Subcutaneous abdominal adipose tissue (tissue), 5 donors: ENCODE data around the gene IER3IP1.

ENCODE experiments used
- H3K27ac ChIP-seq: one replicate; pipeline ENCODE4 v1.7.0; 2013; ENCODE audit warnings: low read depth, mild to moderate bottlenecking, inconsistent platforms, low read length, moderate library complexity
- H3K27me3 ChIP-seq, 5 donors: one replicate each; pipeline ENCODE4 v1.7.0; 2013; ENCODE audit warnings: low read length in 5 of 5, inconsistent platforms in 1 of 5; ENCODE audit not compliant: control insufficient read depth in 5 of 5, insufficient read depth in 4 of 5
- H3K36me3 ChIP-seq, 5 donors: one replicate each; pipeline ENCODE4 v1.7.0; 2013; ENCODE audit warnings: low read length in 5 of 5; ENCODE audit not compliant: control insufficient read depth in 5 of 5, insufficient read depth in 5 of 5
- H3K4me1 ChIP-seq, 5 donors: one replicate each; pipeline ENCODE4 v1.7.0; 2013; ENCODE audit warnings: low read length in 5 of 5, mild to moderate bottlenecking in 3 of 5, moderate library complexity in 1 of 5; ENCODE audit not compliant: control insufficient read depth in 5 of 5, insufficient read depth in 5 of 5
- H3K4me3 ChIP-seq, 5 donors: one replicate each; pipeline ENCODE4 v1.7.0; 2013; ENCODE audit warnings: low read length in 5 of 5, low read depth in 1 of 5
- H3K9ac ChIP-seq, 5 donors: one replicate each; pipeline ENCODE4 v1.7.0; 2013; ENCODE audit warnings: low read length in 5 of 5, mild to moderate bottlenecking in 4 of 5, moderate library complexity in 3 of 5
- H3K9me3 ChIP-seq, 5 donors: one replicate each; pipeline ENCODE4 v1.7.0; 2013; ENCODE audit warnings: low read length in 5 of 5; ENCODE audit not compliant: control insufficient read depth in 5 of 5
- donor health status: healthy.
- donor health status: healthy.
- donor health status: healthy.
- donor health status: healthy.
- donor health status: healthy.

Gene IER3IP1

GRCh38 chr18:47143153-47143552 is 33.0 kb downstream of the IER3IP1 start:
- Histone ChIP-seq H3K9me3 (no peaks in the 10 kb centered on the region), H3K27me3 (no peaks in the 10 kb centered on the region), H3K4me3 (no peak overlapping the region), H3K9ac (no peak overlapping the region), H3K4me1 (no peaks in the 10 kb centered on the region), H3K36me3 (no peaks in the 10 kb centered on the region), H3K27ac (no peak overlapping the region)

DNA sequence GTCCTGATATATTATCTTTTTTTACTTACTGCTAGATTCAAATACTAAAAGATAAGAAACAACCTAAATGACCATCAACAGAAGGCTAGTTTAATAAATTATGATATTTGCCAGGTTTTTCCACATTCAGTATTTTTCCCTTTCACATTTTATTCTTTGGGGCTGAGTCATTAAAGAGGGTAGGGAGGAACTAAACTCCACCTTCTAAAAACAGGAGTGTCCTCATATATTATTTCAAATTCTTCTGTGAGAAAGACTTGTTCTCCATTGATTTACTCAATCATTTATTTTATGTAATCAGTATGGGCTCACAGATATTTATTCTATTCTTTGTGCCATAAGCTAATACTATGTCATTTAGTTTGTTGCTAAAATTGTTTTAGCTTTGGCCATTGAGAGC is 34.9 kb downstream of the IER3IP1 start:
- no peaks in the 10 kb centered on the region for H3K9me3 ChIP-seq
- no peak overlapping the region for H3K27ac ChIP-seq
- H3K27me3 ChIP-seq, result no peaks in the 10 kb centered on the region
- no peak overlapping the region for H3K4me3 ChIP-seq
- no peak overlapping the region for H3K9ac ChIP-seq
- H3K36me3 ChIP-seq, result peaks cover 0 to 5% (median 0%) of the 10 kb centered on the region in 5 donors
- H3K4me1 ChIP-seq, result no peaks in the 10 kb centered on the region

DNA sequence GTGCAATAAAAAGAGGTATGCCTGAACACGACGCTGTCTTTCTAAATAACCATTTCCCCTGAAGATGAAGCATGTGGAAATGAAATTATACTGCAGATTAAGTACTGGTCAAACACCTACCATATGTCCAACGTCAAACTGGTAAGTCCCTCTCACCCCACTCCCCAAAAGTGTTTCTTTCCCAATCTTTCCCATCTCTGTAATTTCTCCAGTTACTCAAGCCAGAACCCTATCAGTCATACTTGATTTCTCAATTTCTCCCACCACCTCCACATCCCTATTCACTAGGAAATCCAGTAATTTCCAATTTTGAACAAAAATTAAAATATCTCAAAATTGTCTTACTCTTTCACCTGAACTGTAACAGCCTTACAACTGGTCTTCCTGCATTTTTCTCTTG is 55.0 kb downstream of the IER3IP1 start:
- H3K36me3 ChIP-seq, result peaks cover 6 to 24% (median 15%) of the 10 kb centered on the region in 5 donors
- H3K9ac ChIP-seq, result no peak overlapping the region
- H3K9me3 ChIP-seq, result no peaks in the 10 kb centered on the region
- H3K27me3 ChIP-seq, result no peaks in the 10 kb centered on the region
- no peak overlapping the region for H3K4me3 ChIP-seq
- H3K4me1 ChIP-seq, result no peaks in the 10 kb centered on the region
- H3K27ac ChIP-seq, result no peak overlapping the region

GRCh38 chr18:47120428-47120827 is 55.7 kb downstream of the IER3IP1 start:
- H3K9ac ChIP-seq, result no peak overlapping the region
- H3K9me3 ChIP-seq, result no peaks in the 10 kb centered on the region
- no peaks in the 10 kb centered on the region for H3K27me3 ChIP-seq
- no peak overlapping the region for H3K4me3 ChIP-seq
- H3K4me1 ChIP-seq, result no peaks in the 10 kb centered on the region
- no peak overlapping the region for H3K27ac ChIP-seq
- H3K36me3 ChIP-seq, result peaks cover 6 to 24% (median 15%) of the 10 kb centered on the region in 5 donors

- Histone ChIP-seq H3K9ac (no peak overlapping the region), H3K4me1 (no peaks in the 10 kb centered on the region), H3K36me3 (peaks cover 20 to 28% (median 23%) of the 10 kb centered on the region in 5 donors), H3K4me3 (no peak overlapping the region), H3K27me3 (no peaks in the 10 kb centered on the region), H3K9me3 (no peaks in the 10 kb centered on the region), H3K27ac (no peak overlapping the region)
Measured at GRCh38 chr18:47118981-47119380, 57.2 kb downstream of the IER3IP1 start.

DNA sequence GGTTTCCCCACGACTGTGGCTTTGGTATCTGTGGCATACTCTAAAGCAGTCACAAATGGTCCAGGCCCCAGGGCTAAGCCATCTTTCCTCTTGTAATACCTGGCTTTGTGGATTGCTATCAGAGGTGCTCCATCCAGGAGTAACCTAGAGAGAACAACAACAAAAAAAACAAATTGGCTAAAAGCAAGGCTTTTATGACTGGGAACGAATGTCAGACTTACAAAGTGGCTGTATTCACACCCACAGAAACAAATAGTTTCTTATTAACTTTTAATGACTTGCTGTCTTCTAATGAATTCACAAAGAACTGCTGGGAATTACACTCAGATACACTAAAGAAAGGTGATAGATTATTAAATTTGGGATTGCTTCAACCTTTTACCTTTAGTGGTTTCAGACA is 61.0 kb downstream of the IER3IP1 start:
- no peak overlapping the region for H3K27ac ChIP-seq
- H3K4me1 ChIP-seq, result no peaks in the 10 kb centered on the region
- H3K27me3 ChIP-seq, result no peaks in the 10 kb centered on the region
- H3K4me3 ChIP-seq, result no peak overlapping the region
- no peaks in the 10 kb centered on the region for H3K9me3 ChIP-seq
- H3K9ac ChIP-seq, result no peak overlapping the region
- H3K36me3 ChIP-seq, result peaks cover 32 to 63% (median 46%) of the 10 kb centered on the region in 5 donors

- Histone ChIP-seq H3K4me1 (no peaks in the 10 kb centered on the region), H3K4me3 (no peak overlapping the region), H3K36me3 (peaks cover 28 to 68% (median 45%) of the 10 kb centered on the region in 5 donors), H3K27me3 (no peaks in the 10 kb centered on the region), H3K9me3 (no peaks in the 10 kb centered on the region), H3K9ac (peak overlapping the region in 1 of 5 donors; percentile 35), H3K27ac (no peak overlapping the region)
Measured at GRCh38 chr18:47113796-47114540, 62.2 kb downstream of the IER3IP1 start.

GRCh38 chr18:47110492-47111274 is 65.5 kb downstream of the IER3IP1 start:
- Histone ChIP-seq H3K4me3 (no peak overlapping the region), H3K36me3 (peaks cover 49 to 88% (median 67%) of the 10 kb centered on the region in 5 donors), H3K27me3 (no peaks in the 10 kb centered on the region), H3K4me1 (no peaks in the 10 kb centered on the region), H3K9me3 (no peaks in the 10 kb centered on the region), H3K27ac (no peak overlapping the region), H3K9ac (no peak overlapping the region)

DNA sequence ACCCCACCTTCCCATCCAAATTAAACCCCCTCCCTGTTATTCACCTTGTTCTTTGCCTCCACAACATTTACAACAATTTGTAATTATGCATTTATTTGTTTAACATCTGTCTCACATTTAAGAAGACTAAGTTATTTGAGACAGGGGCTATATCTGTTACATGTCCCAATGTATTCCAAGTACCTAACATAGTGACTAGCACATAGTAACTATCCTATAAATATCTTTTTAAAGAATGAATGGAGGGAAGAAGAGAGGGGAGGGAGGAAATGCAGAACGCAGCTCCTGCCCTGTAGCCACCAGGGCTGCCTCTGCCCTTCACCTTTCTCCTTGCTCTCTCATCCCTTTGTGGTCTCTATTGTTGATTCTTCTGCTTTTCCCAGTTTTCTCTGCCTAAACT is 66.4 kb downstream of the IER3IP1 start:
- Histone ChIP-seq H3K4me3 (no peak overlapping the region), H3K36me3 (peaks cover 56 to 92% (median 66%) of the 10 kb centered on the region in 5 donors), H3K9ac (no peak overlapping the region), H3K4me1 (no peaks in the 10 kb centered on the region), H3K27me3 (no peaks in the 10 kb centered on the region), H3K9me3 (no peaks in the 10 kb centered on the region), H3K27ac (no peak overlapping the region)

DNA sequence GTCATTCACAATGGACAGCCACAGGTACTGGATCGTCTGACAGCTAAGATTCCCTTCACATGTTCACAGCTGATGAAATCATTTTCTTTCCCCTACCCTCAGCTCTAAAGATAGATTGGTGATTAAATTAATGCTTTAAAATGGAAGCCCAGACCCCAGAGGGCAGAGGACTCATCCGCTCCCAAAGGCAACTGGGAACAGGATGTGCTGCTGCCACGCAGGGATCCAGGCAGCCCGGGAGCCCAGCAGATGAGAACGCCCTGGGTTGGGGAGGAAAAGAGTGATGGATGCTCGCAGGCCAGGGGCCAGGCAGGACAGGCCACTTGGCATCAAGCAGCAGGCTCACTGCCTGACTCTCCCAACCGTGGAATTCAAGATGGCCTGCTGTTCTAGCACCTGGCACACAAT is 67.2 kb downstream of the IER3IP1 start:
- Histone ChIP-seq H3K27me3 (no peaks in the 10 kb centered on the region), H3K27ac (no peak overlapping the region), H3K4me1 (no peaks in the 10 kb centered on the region), H3K36me3 (peaks cover 60 to 93% (median 68%) of the 10 kb centered on the region in 5 donors), H3K4me3 (no peak overlapping the region), H3K9ac (no peak overlapping the region), H3K9me3 (no peaks in the 10 kb centered on the region)
